HL-60 (cell line): ENCODE measurements around the gene AKAP13.

ENCODE experiments used
- DNase-seq, 2 experiments: peaks; one replicate each; pipeline ENCODE4 v3.0.0-alpha.2; 2010 to 2020; ENCODE audit warnings: low read depth in 1 of 2, low spot score in 1 of 2
- H3K27ac ChIP-seq: fragments of 250-450 bp; sonication (Bioruptor Pico); replicated peaks from 2 replicates; pipeline ENCODE4 v1.5.1; 2020; ENCODE audit warnings: mild to moderate bottlenecking, moderate library complexity
- H3K27me3 ChIP-seq: fragments of 250-450 bp; sonication (Bioruptor Pico); 2 replicates; pipeline ENCODE4 v1.5.1; 2021; ENCODE audit warnings: mild to moderate bottlenecking, moderate library complexity; ENCODE audit not compliant: insufficient read depth, poor library complexity, severe bottlenecking
- H3K4me3 ChIP-seq: replicated peaks from 2 replicates; pipeline ENCODE4 v1.5.1; 2011; ENCODE audit warnings: mild to moderate bottlenecking, control low read depth, low read length; ENCODE audit not compliant: insufficient read depth
- CTCF ChIP-seq: IDR thresholded peaks from one replicate; pipeline ENCODE4 v1.5.1; 2011; ENCODE audit warnings: low read length, control low read depth, inconsistent platforms; ENCODE audit not compliant: insufficient read depth
- GABPA ChIP-seq: IDR thresholded peaks from 2 replicates; pipeline ENCODE4 v1.6.1; 2012; ENCODE audit warnings: low read depth
- POLR2AphosphoS5 ChIP-seq: IDR thresholded peaks from 2 replicates; pipeline ENCODE4 v1.6.1; 2012; ENCODE audit warnings: low read depth
- SPI1 ChIP-seq: IDR thresholded peaks from 2 replicates; pipeline ENCODE4 v1.6.1; 2012; ENCODE audit warnings: low read depth, mild to moderate bottlenecking, borderline replicate concordance
- TF ChIP-seq, protein P1 (sequence below): IDR thresholded peaks from 2 replicates; pipeline ENCODE4 v1.6.1; 2012; ENCODE audit warnings: low read depth; ENCODE audit not compliant: insufficient replicate concordance

The AKAP13 gene

GRCh38 chr15:85383470-85384148, 3.2 kb downstream of the AKAP13 start:
- Histone ChIP-seq H3K27ac (no peak overlapping the region), H3K27me3 (peaks cover 3% of the 10 kb centered on the region), H3K4me3 (no peak overlapping the region)
- TF ChIP-seq GABPA (no peak), SPI1 (peak; percentile 38; the same call in 1 of the 2 replicates)
- DNase-seq, result no peak

- Histone ChIP-seq H3K27me3 (peaks cover 3% of the 10 kb centered on the region), H3K27ac (no peak overlapping the region)
- TF ChIP-seq CTCF (no peak), SPI1 (no peak), POLR2AphosphoS5 (no peak), GABPA (no peak)
- TF ChIP-seq, protein P1, sequence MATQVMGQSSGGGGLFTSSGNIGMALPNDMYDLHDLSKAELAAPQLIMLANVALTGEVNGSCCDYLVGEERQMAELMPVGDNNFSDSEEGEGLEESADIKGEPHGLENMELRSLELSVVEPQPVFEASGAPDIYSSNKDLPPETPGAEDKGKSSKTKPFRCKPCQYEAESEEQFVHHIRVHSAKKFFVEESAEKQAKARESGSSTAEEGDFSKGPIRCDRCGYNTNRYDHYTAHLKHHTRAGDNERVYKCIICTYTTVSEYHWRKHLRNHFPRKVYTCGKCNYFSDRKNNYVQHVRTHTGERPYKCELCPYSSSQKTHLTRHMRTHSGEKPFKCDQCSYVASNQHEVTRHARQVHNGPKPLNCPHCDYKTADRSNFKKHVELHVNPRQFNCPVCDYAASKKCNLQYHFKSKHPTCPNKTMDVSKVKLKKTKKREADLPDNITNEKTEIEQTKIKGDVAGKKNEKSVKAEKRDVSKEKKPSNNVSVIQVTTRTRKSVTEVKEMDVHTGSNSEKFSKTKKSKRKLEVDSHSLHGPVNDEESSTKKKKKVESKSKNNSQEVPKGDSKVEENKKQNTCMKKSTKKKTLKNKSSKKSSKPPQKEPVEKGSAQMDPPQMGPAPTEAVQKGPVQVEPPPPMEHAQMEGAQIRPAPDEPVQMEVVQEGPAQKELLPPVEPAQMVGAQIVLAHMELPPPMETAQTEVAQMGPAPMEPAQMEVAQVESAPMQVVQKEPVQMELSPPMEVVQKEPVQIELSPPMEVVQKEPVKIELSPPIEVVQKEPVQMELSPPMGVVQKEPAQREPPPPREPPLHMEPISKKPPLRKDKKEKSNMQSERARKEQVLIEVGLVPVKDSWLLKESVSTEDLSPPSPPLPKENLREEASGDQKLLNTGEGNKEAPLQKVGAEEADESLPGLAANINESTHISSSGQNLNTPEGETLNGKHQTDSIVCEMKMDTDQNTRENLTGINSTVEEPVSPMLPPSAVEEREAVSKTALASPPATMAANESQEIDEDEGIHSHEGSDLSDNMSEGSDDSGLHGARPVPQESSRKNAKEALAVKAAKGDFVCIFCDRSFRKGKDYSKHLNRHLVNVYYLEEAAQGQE, result no peak
Observed at GRCh38 chr15:85386261-85386660, 5.9 kb downstream of the AKAP13 start.

DNA sequence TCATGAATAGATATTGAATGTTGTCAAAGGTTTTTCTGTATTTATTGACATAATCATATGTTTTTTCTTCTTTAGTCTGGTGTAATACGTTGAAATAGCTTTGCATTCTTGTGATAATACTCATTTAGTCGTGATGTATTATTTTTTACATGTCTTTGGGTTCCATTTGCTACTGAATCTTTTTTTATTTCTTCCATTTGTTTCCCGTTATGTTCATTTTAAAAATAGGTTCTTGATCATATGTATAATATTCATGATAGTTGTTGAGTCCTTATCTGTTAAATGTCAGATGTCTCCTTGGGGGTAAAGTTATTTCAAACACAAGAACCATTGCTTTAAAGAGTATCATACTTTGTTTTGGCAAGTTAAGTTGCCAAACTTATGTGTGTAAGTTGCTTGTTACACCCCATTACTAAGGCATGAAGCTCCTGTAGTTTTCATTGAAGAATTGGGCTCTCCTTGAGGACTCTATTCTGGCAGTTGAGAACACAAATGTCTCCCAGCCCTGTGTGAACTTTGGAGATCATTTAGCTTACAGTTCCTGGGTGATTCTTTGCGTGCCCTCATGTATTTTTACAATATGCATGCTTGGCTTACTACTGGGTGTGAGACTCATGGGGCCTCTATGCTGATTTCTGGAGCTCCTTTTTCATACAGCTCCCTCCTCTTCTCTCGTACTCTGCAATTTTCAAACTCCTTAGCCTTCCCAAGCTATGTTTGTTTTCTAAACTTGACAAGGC, 8.3 kb downstream of the AKAP13 start:
- no peak overlapping the region for H3K4me3 ChIP-seq
- TF ChIP-seq POLR2AphosphoS5 (no peak), SPI1 (no peak)
- no peak overlapping the region for H3K27ac ChIP-seq
- no peak for DNase-seq
- H3K27me3 ChIP-seq, result no peaks in the 10 kb centered on the region

More at GRCh38 chr15:85386261-85386660, 5.9 kb downstream of the AKAP13 start:
- no peak overlapping the region for H3K4me3 ChIP-seq
- no peak for DNase-seq

DNA sequence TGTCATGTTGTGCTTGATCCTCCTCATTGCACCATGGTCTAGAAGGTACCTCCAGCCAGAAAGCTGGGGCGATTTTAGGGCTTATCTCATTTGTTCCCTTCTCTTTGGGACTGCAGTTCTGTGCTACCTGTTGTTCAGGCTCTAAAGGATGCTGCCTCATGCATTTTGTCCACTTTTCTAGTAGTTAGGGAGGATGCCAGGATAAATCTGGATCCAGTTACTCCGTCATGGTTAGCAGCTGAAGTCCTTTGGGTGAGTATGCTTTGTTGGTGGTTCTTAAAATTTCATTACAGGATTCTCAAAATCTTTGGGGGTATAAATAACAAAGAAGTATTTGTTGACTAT, 8.9 kb downstream of the AKAP13 start:
- Histone ChIP-seq H3K27ac (no peak overlapping the region), H3K4me3 (no peak overlapping the region), H3K27me3 (no peaks in the 10 kb centered on the region)
- DNase-seq, result no peak
- no peak for TF ChIP-seq POLR2AphosphoS5
- TF ChIP-seq CTCF, result no peak
- TF ChIP-seq GABPA, result no peak
- TF ChIP-seq, protein P1, result no peak
- no peak for TF ChIP-seq SPI1
